C4-2B (cell line): Measurements from ENCODE around the gene CTSS.

Source experiments
- CTCF ChIP-seq: fragments of 450-650 bp; conservative IDR thresholded peaks from 2 replicates; pipeline ENCODE4 v1.5.1; 2017; ENCODE audit warnings: mild to moderate bottlenecking
- ZFX ChIP-seq: fragments of 450-650 bp; IDR thresholded peaks from 2 replicates; pipeline ENCODE4 v1.6.1; 2017

DNA sequence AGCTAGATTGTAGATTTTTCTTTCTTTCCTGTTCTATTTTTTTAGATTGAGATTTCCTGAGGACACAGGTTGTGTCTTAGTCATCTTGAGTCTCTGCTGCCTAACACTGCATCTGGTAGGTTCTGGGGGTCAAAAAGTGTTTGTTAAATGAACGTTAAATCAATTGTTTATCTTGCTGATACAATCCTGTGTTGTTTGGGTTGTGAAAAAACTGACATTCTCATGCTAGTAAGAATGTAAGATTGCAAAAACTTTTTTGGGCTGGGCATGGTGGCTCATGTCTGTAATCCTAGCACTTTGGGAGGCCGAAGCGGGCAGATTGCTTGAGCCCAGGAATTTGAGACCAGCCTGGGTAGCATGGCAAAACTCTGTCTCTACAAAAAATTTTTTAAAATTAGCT, 39.1 kb upstream of the CTSS start:
- TF ChIP-seq CTCF (no peak), ZFX (no peak)
